Testis (tissue), 3 donors: ENCODE data around the gene PRR5L. TPM values are rescaled to one million over a fixed set of nuclear protein-coding genes. Genes with fewer than 3 reads are reported as not detected.

Experiments used
- DNase-seq: peaks from one replicate; pipeline ENCODE4 v3.0.0-alpha.2; 2019
- H3K27ac ChIP-seq, 2 donors: fragments of 200-600 bp; sonication (generic); one replicate each; pipeline ENCODE4 v1.5.1; 2019
- H3K27me3 ChIP-seq: fragments of 200-600 bp; sonication (generic); one replicate; pipeline ENCODE4 v1.5.1; 2019
- H3K36me3 ChIP-seq: fragments of 200-600 bp; sonication (generic); one replicate; pipeline ENCODE4 v1.5.1; 2017; ENCODE audit warnings: low read depth; ENCODE audit errors: missing control alignments
- H3K4me1 ChIP-seq: fragments of 200-600 bp; sonication (generic); one replicate; pipeline ENCODE4 v1.5.1; 2019
- H3K4me3 ChIP-seq, 2 donors: fragments of 200-600 bp; sonication (generic); one replicate each; pipeline ENCODE4 v1.5.1; 2017 to 2019
- H3K9me3 ChIP-seq: fragments of 200-600 bp; sonication (generic); one replicate; pipeline ENCODE4 v1.5.1; 2017
- POLR2A ChIP-seq: fragments of 450-650 bp; IDR thresholded peaks from one replicate; pipeline ENCODE4 v1.6.1; 2017; ENCODE audit warnings: antibody characterized with exemption, mild to moderate bottlenecking, moderate library complexity
- WGBS, 2 donors: methylation state at CpG; one replicate each; pipeline ENCODE4 v1.1.5; 2018; 5-methylcytosine and 5-hydroxymethylcytosine counted together
- intact Hi-C: fragments of 100-400 bp; cut with DNase I; formaldehyde crosslinking; loops from one replicate; pipeline ENCODE4 v1.15.1; 2023; ENCODE audit warnings: low total_unique reads
- polyA plus RNA-seq: library from polyadenylated mRNA; stranded (reverse); fragments of 350-450 nt; fragmentation: Illumina TruSeq; extraction: RNeasy Lipid Tissue Mini Kit (QIAGEN cat#74804); gene quantifications from one replicate; pipeline ENCODE4 v1.2.3, GENCODE V29; 2014; ENCODE audit warnings: low read depth, low replicate concordance; ENCODE audit not compliant: insufficient read depth
- total RNA-seq, 2 donors: library from RNA; depleted of rRNA; stranded (reverse); fragments of >200 nt; gene quantifications; one replicate each; pipeline ENCODE4 v1.2.3, GENCODE V29; 2016
- TF ChIP-seq, protein P1 (sequence below), 3 experiments: fragments of 450-650 bp in 2 of 3; fragments of 200-600 bp in 1 of 3; sonication (generic) in 1 of 3; IDR thresholded peaks; one replicate each; pipeline ENCODE4 v1.5.1; 2016 to 2019; ENCODE audit warnings: antibody characterized with exemption in 3 of 3, mild to moderate bottlenecking in 2 of 3, moderate library complexity in 1 of 3

PRR5L gene
- total and polyA plus RNA-seq, 3 donors from 2014 or later, result 8.1 to 15.4 (median 14.7) TPM

DNA sequence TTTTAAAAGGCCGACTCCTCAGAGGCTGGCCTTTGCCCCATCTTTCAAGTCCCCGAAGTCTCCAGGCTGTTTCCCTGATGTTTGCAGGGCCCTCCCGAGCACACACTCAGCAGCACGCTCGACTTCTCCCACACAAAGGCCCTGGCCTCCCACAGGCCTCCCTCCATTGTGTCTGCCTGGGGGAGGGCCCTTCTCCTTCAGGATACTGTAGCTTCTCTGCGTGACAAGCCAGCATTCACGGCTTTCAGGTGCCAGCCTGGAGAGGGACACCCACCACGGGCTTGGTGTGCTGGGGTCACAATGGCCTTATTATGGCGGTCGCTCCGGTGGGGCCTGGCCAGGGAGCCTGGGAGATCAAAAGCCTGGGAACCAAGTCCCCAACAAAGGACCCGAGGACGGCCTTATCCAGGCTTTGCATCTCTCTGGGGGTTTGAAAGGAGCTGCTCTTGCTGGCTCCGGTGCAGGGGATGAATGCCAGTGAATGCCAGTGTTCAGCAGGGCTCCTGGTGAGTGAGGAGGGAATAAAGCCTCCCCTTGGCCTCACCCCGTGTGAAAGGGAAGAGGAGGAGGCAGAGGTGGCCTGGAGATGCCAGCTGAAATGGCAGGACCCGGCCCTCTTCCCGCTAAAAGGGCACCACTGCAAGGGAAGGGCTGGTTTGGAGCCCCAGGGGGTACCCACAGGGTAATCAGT lies 159.0 kb downstream of the PRR5L start:
- Histone ChIP-seq H3K4me3 (no peak overlapping the region), H3K27me3 (no peaks in the 10 kb centered on the region), H3K27ac (peak overlapping the region; percentile 80 to 90), H3K4me1 (peaks cover 36% of the 10 kb centered on the region), H3K36me3 (no peaks in the 10 kb centered on the region), H3K9me3 (no peaks in the 10 kb centered on the region)
- intact Hi-C loops, result no loop called here
- DNase-seq, result peak; percentile 72
- 63 to 65% methylated on average over 17 of the region's 17 CpGs for WGBS, 2 donors
- TF ChIP-seq POLR2A, result no peak
- TF ChIP-seq, protein P1, sequence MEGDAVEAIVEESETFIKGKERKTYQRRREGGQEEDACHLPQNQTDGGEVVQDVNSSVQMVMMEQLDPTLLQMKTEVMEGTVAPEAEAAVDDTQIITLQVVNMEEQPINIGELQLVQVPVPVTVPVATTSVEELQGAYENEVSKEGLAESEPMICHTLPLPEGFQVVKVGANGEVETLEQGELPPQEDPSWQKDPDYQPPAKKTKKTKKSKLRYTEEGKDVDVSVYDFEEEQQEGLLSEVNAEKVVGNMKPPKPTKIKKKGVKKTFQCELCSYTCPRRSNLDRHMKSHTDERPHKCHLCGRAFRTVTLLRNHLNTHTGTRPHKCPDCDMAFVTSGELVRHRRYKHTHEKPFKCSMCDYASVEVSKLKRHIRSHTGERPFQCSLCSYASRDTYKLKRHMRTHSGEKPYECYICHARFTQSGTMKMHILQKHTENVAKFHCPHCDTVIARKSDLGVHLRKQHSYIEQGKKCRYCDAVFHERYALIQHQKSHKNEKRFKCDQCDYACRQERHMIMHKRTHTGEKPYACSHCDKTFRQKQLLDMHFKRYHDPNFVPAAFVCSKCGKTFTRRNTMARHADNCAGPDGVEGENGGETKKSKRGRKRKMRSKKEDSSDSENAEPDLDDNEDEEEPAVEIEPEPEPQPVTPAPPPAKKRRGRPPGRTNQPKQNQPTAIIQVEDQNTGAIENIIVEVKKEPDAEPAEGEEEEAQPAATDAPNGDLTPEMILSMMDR (IDR thresholded peaks at IDR 0.05), result no peak

DNA sequence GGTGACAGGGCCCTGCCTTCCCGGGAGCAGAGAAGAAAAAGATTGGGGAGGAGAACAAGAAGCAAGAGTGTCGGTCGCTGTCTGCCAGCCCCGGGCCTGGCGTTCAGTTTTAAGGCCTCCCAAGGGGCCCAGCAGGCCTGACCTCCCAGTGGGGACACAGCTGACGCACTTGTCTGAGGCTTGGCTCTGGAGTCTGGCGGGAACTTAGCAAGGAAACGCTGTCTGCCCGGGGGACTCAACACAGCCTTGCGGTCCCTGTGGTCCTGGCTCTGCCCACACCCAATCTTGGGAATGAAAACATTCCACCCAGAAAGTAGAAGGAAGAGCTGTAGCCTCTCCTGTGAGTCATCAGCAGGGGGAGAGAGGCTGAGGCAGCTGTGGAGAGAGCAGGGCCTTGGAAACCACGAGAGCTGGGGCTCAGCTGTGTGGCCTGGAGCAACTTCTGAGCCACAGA lies 159.6 kb downstream of the PRR5L start:
- WGBS, 2 donors, result 40 to 46% methylated on average over 6 to 11 of the region's 11 CpGs
- TF ChIP-seq POLR2A, result no peak
- TF ChIP-seq, protein P1 (IDR thresholded peaks at IDR 0.05), result no peak
- no peaks in the 10 kb centered on the region for H3K36me3 ChIP-seq
- no peaks in the 10 kb centered on the region for H3K9me3 ChIP-seq
- no peaks in the 10 kb centered on the region for H3K27me3 ChIP-seq
- no peak overlapping the region for H3K4me3 ChIP-seq
- peak; percentile 68 for DNase-seq
- H3K4me1 ChIP-seq, result peaks cover 36% of the 10 kb centered on the region
- intact Hi-C loops, result no loop called here
- H3K27ac ChIP-seq, result peak overlapping the region; percentile 80 to 90

DNA sequence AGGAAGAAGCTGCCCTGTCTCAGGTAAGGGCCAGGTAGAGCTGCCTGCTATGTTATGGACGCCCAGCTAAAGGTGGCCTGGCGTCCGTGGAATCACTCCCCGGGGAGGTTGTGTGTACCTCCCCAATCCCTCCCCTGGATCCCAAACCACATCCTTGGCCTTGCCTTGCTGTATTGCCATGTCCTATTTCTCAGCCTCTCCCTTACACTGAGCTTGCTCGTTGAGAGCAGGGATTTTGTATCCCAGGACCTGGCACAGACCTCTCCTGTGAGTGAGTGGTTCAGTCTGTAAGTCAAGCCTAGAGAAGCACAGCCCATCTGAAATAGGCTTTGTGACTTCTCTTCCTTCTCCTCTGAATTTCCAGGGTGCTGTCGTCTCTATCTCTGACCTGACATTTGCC lies 160.1 kb downstream of the PRR5L start:
- intact Hi-C loops, result no loop called here
- 61 to 64% methylated on average over 6 of the region's 6 CpGs for WGBS, 2 donors
- no peak for TF ChIP-seq POLR2A
- TF ChIP-seq, protein P1 (IDR thresholded peaks at IDR 0.05), result no peak
- H3K36me3 ChIP-seq, result no peaks in the 10 kb centered on the region
- H3K4me3 ChIP-seq, result no peak overlapping the region
- H3K27me3 ChIP-seq, result no peaks in the 10 kb centered on the region
- peak overlapping the region; percentile 80 to 90 for H3K27ac ChIP-seq
- peaks cover 36% of the 10 kb centered on the region for H3K4me1 ChIP-seq
- H3K9me3 ChIP-seq, result no peaks in the 10 kb centered on the region
- DNase-seq, result no peak

DNA sequence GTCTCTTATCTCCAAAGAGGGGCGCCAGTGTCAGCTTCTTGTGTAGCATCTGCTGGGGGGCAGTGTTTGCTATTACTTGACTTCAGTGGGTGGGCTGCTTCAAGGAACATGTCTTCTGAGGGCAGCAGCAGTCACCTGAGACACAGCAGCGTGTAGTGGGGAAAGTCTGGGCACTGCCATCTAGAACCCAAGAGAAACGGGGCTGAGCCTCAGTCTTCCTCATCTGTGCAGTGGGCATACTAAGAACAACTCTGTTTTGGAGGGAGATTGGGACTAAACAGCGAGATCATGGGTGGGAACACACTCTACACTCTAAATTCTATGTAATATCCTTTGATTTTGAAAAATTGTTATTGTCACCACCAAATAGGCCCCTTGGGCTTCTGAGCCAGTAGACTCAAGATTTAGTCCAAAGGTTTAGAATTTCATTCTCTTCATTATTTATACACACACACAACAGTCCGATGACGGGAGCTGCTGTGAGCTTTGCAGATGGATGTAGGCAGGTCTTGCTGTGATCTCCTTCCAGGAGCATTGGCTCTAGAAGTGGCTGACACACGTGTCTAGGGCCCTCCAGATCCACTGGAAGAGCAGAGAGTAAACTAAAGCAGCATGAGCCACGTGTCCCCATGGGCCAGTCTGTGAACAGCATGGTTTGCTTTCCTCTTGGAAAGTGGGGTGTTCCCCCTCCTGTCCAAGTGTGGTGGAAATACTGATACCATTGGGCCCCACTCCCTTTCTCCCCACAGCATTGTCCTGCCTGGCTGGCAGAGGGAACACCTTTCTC lies 162.2 kb downstream of the PRR5L start:
- Histone ChIP-seq H3K9me3 (no peaks in the 10 kb centered on the region), H3K27ac (no peak overlapping the region), H3K4me1 (peaks cover 26% of the 10 kb centered on the region), H3K27me3 (no peaks in the 10 kb centered on the region), H3K36me3 (no peaks in the 10 kb centered on the region), H3K4me3 (no peak overlapping the region)
- WGBS, 2 donors, result 89 to 93% methylated on average over 7 to 8 of the region's 8 CpGs
- no peak for DNase-seq
- intact Hi-C loops, result no loop called here
- TF ChIP-seq POLR2A, result no peak
- TF ChIP-seq, protein P1 (IDR thresholded peaks at IDR 0.05), result no peak
